Measurements from ENCODE around the gene RPRD2.

Gene RPRD2

DNA sequence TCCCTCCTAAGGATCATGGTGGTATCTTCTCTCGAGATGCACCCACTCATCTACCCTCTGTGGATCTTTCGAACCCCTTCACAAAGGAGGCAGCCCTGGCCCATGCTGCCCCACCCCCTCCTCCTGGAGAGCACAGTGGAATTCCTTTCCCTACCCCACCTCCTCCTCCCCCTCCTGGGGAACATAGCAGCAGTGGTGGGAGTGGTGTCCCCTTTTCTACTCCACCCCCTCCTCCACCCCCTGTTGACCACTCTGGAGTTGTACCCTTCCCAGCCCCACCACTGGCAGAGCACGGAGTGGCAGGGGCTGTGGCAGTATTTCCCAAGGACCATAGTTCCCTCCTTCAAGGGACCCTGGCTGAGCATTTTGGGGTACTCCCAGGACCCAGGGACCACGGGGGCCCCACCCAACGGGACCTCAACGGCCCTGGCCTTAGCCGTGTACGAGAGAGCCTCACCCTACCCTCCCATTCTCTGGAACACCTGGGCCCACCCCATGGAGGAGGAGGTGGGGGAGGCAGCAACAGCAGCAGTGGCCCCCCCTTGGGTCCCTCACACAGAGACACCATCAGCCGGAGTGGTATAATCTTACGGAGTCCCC is 108.8 kb downstream of the RPRD2 start:
- DNase-seq (ENCODE audit: low read depth): no peak

DNA sequence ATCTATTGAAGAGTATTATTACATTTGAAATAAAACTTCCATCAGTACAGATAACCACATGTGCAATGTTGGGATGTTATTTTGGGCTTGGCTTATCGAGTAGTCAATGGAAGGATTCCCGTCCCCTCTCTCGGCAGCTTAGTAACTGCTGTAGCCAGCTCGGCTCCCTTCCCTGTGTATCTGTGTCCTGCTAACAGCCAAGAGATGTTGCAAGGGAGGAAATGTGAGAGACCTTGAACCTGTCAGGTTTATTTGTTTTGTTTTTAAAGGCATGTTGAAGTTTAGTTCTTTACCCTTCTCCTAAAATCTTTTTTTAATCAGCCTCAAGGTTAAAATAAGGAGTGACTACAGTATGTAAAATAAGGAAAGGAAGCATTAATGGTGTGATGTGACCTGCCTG is 109.7 kb downstream of the RPRD2 start:
- no peak for DNase-seq (ENCODE audit: low read depth)

- no peak for DNase-seq (ENCODE audit: low read depth)
Observed at GRCh38 chr1:150474869-150475268, 110.9 kb downstream of the RPRD2 start.

GRCh38 chr1:150476754-150477153 is 112.8 kb downstream of the RPRD2 start:
- DNase-seq (ENCODE audit: low read depth): peak; percentile 8

- DNase-seq (ENCODE audit: low read depth): peak; percentile 6
Observed at GRCh38 chr1:150477320-150477719, 113.4 kb downstream of the RPRD2 start.

DNA sequence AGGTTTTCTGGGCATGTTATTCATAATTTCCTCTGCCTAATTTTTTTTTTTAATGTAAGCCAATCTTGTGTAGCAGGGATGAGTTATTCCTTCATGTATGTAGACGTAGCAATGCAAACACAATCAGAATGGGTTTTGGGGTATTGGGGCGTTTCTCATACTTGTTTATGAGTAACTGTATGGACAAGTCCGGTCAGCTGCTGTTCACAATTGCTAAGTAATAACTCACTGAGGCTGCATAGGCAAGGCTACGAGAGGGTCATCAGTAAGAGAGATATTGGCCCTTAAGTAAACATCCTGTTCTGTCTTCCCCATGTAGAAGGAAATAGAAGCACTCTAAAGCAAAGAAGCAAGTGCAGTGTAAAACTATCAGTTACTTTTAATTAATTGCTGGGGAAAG is 113.8 kb downstream of the RPRD2 start:
- DNase-seq (ENCODE audit: low read depth): peak; percentile 70

DNA sequence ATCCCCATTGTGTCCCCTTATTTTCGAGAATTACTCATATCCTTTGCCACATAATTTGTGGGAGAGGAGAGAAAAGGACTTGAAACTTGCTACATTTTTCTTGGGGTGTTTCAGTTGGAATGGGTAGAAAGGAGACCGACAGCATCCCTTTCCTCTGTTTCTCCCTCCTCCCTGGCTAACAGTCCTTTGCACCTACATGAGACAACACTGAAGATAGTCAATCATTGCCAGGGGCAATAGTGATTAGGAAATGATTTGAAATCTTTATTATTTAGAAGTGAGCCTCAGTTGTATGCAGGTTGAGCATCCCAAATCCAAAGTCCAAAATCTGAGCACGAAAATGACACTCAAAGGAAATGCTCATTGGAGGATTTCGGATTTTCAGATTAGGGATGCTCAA is 115.4 kb downstream of the RPRD2 start:
- no peak for DNase-seq (ENCODE audit: low read depth)

DNA sequence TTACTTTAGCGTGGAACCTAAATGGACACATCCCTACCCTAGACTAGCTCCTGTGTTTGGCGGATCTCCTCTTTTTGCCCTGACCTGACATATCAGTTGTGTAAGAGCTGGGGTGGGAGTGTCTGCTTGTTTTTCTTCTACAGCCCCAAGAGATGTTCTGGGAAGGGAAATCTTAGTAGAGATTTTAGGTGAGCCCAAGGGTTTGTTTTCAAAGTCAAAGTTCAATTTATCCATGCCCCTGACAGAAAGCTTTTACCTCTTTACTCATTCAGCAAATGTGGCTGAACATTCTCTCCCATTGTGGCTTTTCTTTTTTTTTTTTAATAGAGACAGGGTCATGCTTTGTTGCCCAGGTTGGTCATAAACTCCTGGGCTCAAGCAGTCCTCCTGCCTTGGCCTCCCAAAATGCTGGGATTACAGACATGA is 116.0 kb downstream of the RPRD2 start:
- DNase-seq (ENCODE audit: low read depth): no peak

- peak; percentile 67 for DNase-seq (ENCODE audit: low read depth)
Observed at GRCh38 chr1:150484431-150484830, 120.5 kb downstream of the RPRD2 start.

- DNase-seq (ENCODE audit: low read depth): peak; percentile 65
Observed at GRCh38 chr1:150484861-150485260, 120.9 kb downstream of the RPRD2 start.

- DNase-seq (ENCODE audit: low read depth): peak; percentile 99
Observed at GRCh38 chr1:150486966-150487762, 123.2 kb downstream of the RPRD2 start, which contains the start of gene TARS2. TARS2 (plus strand) TSS chr1:150487419; CDS start chr1:150487451, 32 bp downstream.

GRCh38 chr1:150487763-150488115 is 123.8 kb downstream of the RPRD2 start:
- DNase-seq (ENCODE audit: low read depth): no peak

DNA sequence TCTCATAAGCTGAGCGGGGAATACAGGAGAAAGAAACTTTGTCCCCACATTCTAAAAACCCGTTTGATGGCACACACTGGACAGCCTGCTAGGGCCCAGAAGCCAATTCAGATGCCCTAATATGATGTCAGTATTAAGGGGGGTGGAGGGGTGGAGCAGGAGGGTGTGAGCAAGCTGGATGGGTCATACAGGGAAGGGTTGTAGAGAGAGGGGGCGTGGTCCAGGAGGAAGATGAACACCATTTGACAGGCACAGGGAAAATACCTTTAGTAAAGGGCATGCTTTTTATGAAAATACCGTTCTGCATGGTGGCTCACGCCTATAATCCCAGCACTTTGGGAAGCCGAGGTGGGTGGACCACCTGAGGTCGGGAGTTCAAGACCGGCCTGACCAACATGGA is 129.2 kb downstream of the RPRD2 start:
- no peak for DNase-seq (ENCODE audit: low read depth)

DNA sequence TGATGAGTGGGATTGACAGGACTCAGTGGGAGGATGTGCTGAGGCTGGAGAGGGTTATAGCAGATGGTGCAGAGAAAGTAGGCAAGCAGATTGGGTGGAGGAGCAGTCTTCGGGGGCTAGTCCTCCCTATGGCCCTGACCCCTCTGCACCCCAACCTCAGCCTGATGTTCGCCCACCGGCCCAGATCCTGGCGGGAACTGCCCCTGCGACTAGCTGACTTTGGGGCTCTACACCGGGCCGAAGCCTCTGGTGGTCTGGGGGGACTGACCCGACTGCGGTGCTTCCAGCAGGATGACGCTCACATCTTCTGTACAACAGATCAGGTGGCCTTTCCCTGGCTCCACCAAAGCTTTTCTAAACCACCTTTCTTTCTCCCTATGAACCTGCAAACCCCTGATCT is 134.4 kb downstream of the RPRD2 start:
- DNase-seq (ENCODE audit: low read depth): no peak

DNA sequence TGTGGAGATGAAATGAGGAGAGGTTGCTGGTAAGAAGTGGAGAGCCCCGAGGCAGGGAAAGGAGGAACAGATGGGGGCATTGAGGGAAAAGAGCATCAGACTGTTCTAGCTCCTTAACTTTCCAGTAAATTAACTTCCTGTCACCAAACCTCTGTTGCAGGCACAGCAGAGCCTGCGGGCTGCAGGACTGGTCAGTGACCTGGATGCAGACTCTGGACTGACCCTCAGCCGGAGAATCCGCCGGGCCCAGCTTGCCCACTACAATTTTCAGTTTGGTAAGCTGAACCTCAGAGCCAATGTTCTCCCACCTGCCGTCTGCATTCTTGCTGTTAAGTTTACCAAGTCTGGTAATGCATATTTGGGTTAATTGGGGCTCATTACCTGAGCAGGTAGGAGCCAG is 141.5 kb downstream of the RPRD2 start:
- DNase-seq (ENCODE audit: low read depth): no peak

GRCh38 chr1:150507912-150508864 is 144.2 kb downstream of the RPRD2 start, which contains the start of gene ECM1:
ECM1 (plus strand) TSS chr1:150508109; CDS start chr1:150508210, 101 bp downstream.
- DNase-seq (ENCODE audit: low read depth): peak; percentile 92

DNA sequence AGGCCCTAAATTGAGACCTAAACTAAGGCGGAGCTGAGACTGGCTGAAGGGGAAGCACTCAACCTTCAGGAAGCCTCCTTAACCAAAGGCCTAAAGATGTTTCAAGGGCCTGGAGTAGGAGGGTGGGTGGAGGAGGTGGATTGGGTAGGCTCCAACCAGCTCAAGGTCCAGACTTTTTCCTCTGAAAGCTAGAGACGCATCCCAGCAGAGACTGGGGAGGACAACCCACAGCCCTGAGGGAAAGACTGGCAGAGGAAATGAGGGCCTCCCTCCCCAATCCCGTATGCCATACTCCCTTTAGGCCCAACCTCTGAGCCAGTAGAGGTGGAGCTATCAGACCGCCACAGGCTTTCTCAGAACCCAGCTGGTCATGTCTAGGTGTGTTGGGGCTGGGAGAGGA is 145.0 kb downstream of the RPRD2 start:
- peak; percentile 53 for DNase-seq (ENCODE audit: low read depth)

GRCh38 chr1:150511551-150511950 is 147.6 kb downstream of the RPRD2 start:
- DNase-seq (ENCODE audit: low read depth): no peak

GRCh38 chr1:150511985-150512660 is 148.2 kb downstream of the RPRD2 start:
- DNase-seq (ENCODE audit: low read depth): no peak

DNA sequence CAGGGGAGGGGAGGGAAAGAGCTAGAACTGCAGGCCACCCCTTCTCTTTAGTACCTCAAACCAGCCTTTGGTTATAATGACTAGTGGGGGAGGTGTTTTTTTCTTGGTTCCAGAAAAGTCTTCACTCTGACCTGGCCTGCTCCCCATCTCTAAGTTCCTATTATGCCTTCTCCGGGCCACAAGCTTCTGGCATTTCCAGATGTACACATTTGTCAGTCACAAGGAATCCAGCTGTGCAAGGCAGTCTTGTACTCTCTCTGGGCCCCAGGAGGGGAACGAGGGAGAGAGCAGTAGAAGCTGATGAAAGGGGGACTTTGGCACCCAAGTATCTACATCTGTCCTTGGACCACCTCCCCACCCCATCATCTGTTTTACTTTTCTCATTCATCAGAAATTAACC is 148.9 kb downstream of the RPRD2 start:
- DNase-seq (ENCODE audit: low read depth): no peak

GRCh38 chr1:150513351-150513791 is 149.4 kb downstream of the RPRD2 start:
- DNase-seq (ENCODE audit: low read depth): peak; percentile 38

DNA sequence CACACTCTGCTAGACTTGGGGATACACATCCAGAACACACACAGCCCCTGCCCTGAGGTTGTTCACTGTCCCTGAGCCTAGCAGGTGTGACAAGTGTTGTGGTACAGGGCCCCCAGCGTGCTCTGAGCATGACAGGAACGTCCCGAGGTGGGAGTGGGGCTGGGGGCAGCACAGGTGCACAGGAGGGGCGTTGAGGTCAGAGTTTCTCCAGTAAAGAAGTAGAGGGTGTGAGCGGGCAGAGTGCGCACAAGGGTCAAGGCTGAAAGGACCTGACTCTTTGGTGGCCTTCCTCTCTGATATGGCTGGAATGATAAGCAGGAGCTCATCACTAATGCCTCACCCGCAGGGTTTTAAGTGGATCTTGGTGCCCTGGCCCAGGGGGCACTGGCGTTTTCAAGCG is 150.3 kb downstream of the RPRD2 start:
- no peak for DNase-seq (ENCODE audit: low read depth)

Data from EH (cell line).